ENCODE results near the gene PRKG1. TPM values are rescaled to one million over a fixed set of nuclear protein-coding genes. Genes with fewer than 3 reads are reported as not detected.

The PRKG1 gene
- total RNA-seq, 2 donors from 2014 or later, result 1.3 to 2.7 TPM

- Mint-ChIP-seq H3K9me3 (no peaks in the 10 kb centered on the region), H3K27me3 (ENCODE audit: insufficient read depth) (no peaks in the 10 kb centered on the region), H3K4me1 (peaks cover 33% of the 10 kb centered on the region), H3K4me3 (no peak overlapping the region), H3K27ac (no peak overlapping the region), H3K36me3 (ENCODE audit: low read depth) (peaks cover 10% of the 10 kb centered on the region)
- no peak for DNase-seq
- TF ChIP-seq, protein P1, sequence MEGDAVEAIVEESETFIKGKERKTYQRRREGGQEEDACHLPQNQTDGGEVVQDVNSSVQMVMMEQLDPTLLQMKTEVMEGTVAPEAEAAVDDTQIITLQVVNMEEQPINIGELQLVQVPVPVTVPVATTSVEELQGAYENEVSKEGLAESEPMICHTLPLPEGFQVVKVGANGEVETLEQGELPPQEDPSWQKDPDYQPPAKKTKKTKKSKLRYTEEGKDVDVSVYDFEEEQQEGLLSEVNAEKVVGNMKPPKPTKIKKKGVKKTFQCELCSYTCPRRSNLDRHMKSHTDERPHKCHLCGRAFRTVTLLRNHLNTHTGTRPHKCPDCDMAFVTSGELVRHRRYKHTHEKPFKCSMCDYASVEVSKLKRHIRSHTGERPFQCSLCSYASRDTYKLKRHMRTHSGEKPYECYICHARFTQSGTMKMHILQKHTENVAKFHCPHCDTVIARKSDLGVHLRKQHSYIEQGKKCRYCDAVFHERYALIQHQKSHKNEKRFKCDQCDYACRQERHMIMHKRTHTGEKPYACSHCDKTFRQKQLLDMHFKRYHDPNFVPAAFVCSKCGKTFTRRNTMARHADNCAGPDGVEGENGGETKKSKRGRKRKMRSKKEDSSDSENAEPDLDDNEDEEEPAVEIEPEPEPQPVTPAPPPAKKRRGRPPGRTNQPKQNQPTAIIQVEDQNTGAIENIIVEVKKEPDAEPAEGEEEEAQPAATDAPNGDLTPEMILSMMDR (conservative IDR thresholded peaks at IDR 0.05), result no peak
- Histone ChIP-seq H3K27me3 (ENCODE audit: control insufficient read depth, insufficient read depth, low read length, poor library complexity, severe bottlenecking) (no peaks in the 10 kb centered on the region), H3K4me3 (ENCODE audit: low read length) (peak overlapping the region; percentile 22), H3K36me3 (ENCODE audit: control insufficient read depth, insufficient read depth, low read length) (peaks cover 27% of the 10 kb centered on the region), H3K9ac (ENCODE audit: extremely low read depth, low read length, poor library complexity, severe bottlenecking) (no peak overlapping the region), H3K9me3 (ENCODE audit: control insufficient read depth, low read length) (no peaks in the 10 kb centered on the region), H3K4me1 (ENCODE audit: control insufficient read depth, insufficient read depth, low read length) (peaks cover 9% of the 10 kb centered on the region), H3K27ac (ENCODE audit: low read depth, low read length) (no peak overlapping the region)
- WGBS, 2 experiments (ENCODE audit: insufficient coverage in 1 of 2, insufficient read length in 1 of 2), result 96 to 100% methylated on average over 1 of the region's 1 CpG
These were observed 622.0 kb downstream of the PRKG1 start for GRCh38 chr10:51696251-51696650.

- Mint-ChIP-seq H3K4me1 (peaks cover 33% of the 10 kb centered on the region), H3K36me3 (ENCODE audit: low read depth) (peaks cover 10% of the 10 kb centered on the region), H3K4me3 (peak overlapping the region; percentile 98), H3K27me3 (ENCODE audit: insufficient read depth) (no peaks in the 10 kb centered on the region), H3K9me3 (no peaks in the 10 kb centered on the region), H3K27ac (peak overlapping the region; percentile 100)
- TF ChIP-seq, protein P1 (conservative IDR thresholded peaks at IDR 0.05), result no peak
- peaks cover 9% of the 10 kb centered on the region for H3K4me1 ChIP-seq (ENCODE audit: control insufficient read depth, insufficient read depth, low read length)
- H3K4me3 ChIP-seq (ENCODE audit: low read length), result peak overlapping the region; percentile 97
- H3K9ac ChIP-seq (ENCODE audit: extremely low read depth, low read length, poor library complexity, severe bottlenecking), result peak overlapping the region; percentile 96
- no peaks in the 10 kb centered on the region for H3K9me3 ChIP-seq (ENCODE audit: control insufficient read depth, low read length)
- 91 to 95% methylated on average over 4 to 8 of the region's 8 CpGs for WGBS, 2 experiments (ENCODE audit: insufficient coverage in 1 of 2, insufficient read length in 1 of 2)
- no peaks in the 10 kb centered on the region for H3K27me3 ChIP-seq (ENCODE audit: control insufficient read depth, insufficient read depth, low read length, poor library complexity, severe bottlenecking)
- H3K36me3 ChIP-seq (ENCODE audit: control insufficient read depth, insufficient read depth, low read length), result peaks cover 27% of the 10 kb centered on the region
- DNase-seq, result no peak
- no peak overlapping the region for H3K27ac ChIP-seq (ENCODE audit: low read depth, low read length)
These were observed 624.3 kb downstream of the PRKG1 start for GRCh38 chr10:51698473-51699063.

DNA sequence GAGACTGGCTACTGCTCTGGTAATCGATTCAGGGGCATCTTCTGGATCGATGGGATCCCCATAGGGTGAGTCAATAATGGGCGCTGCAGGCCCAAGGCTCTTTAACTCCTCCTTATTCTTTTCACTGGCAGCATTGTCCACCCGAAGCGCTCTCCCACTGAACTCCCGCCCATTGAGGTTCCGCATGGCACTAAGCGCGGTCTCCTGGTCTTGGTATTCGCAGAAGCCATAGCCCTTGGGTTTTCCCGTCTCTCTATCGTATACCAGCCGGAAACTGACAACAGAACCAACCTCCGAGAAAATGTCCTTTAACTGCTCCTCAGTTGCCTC is 624.8 kb downstream of the PRKG1 start:
- Mint-ChIP-seq H3K27ac (peak overlapping the region; percentile 100), H3K4me1 (peaks cover 32% of the 10 kb centered on the region), H3K27me3 (ENCODE audit: insufficient read depth) (no peaks in the 10 kb centered on the region), H3K9me3 (no peaks in the 10 kb centered on the region), H3K4me3 (peak overlapping the region; percentile 98), H3K36me3 (ENCODE audit: low read depth) (peaks cover 10% of the 10 kb centered on the region)
- TF ChIP-seq, protein P1 (conservative IDR thresholded peaks at IDR 0.05), result no peak
- peaks cover 27% of the 10 kb centered on the region for H3K36me3 ChIP-seq (ENCODE audit: control insufficient read depth, insufficient read depth, low read length)
- peaks cover 9% of the 10 kb centered on the region for H3K4me1 ChIP-seq (ENCODE audit: control insufficient read depth, insufficient read depth, low read length)
- peak overlapping the region; percentile 97 for H3K4me3 ChIP-seq (ENCODE audit: low read length)
- H3K9me3 ChIP-seq (ENCODE audit: control insufficient read depth, low read length), result no peaks in the 10 kb centered on the region
- DNase-seq, result no peak
- peak overlapping the region; percentile 96 for H3K9ac ChIP-seq (ENCODE audit: extremely low read depth, low read length, poor library complexity, severe bottlenecking)
- 1% methylated on average over 11 to 14 of the region's 14 CpGs for WGBS, 2 experiments (ENCODE audit: insufficient coverage in 1 of 2, insufficient read length in 1 of 2)
- peak overlapping the region; percentile 98 for H3K27ac ChIP-seq (ENCODE audit: low read depth, low read length)
- H3K27me3 ChIP-seq (ENCODE audit: control insufficient read depth, insufficient read depth, low read length, poor library complexity, severe bottlenecking), result no peaks in the 10 kb centered on the region
